NCI-H1105 (cell line): ENCODE results near the gene ZNF764.
"Not testable (repeated sequence)": the region's sequence is repeated elsewhere in the genome, so short reads cannot be mapped to it uniquely, and the experiment has no call there.

Experiments used
- DNase-seq: peaks from one replicate; lab custom pipeline; 2025; lab: John Stamatoyannopoulos, UW

ZNF764 gene

GRCh38 chr16:30557957-30558788 lies at the start of gene ZNF764:
Gene ZNF764 (minus strand): TSS chr16:30558374. CDS start chr16:30558182, 192 bp downstream.
- DNase-seq, result peak; percentile 95

- no peak for DNase-seq
Observed at GRCh38 chr16:30606004-30606403, 47.8 kb upstream of the ZNF764 start.

GRCh38 chr16:30605158-30605557 lies 47.0 kb upstream of the ZNF764 start:
- no peak for DNase-seq

GRCh38 chr16:30604316-30604947 lies 46.3 kb upstream of the ZNF764 start:
- DNase-seq, result no peak

GRCh38 chr16:30603945-30604315 lies 45.8 kb upstream of the ZNF764 start:
- DNase-seq, result no peak

GRCh38 chr16:30602616-30603277 lies 44.6 kb upstream of the ZNF764 start:
- DNase-seq, result no peak

- DNase-seq, result no peak
Observed at GRCh38 chr16:30601966-30602365, 43.8 kb upstream of the ZNF764 start.

GRCh38 chr16:30600929-30601328 lies 42.8 kb upstream of the ZNF764 start:
- no peak for DNase-seq

- DNase-seq, result no peak
Observed at GRCh38 chr16:30600215-30600614, 42.0 kb upstream of the ZNF764 start.

- no peak for DNase-seq
Observed at GRCh38 chr16:30592871-30593270, 34.7 kb upstream of the ZNF764 start.

GRCh38 chr16:30590869-30591268 lies 32.7 kb upstream of the ZNF764 start:
- not testable (repeated sequence) for DNase-seq

- DNase-seq, result not testable (repeated sequence)
Observed at GRCh38 chr16:30589582-30589981, 31.4 kb upstream of the ZNF764 start.

- no peak for DNase-seq
Observed at GRCh38 chr16:30588651-30589050, 30.5 kb upstream of the ZNF764 start.

- peak; percentile 97 for DNase-seq
Observed at GRCh38 chr16:30585400-30586191, 27.4 kb upstream of the ZNF764 start, which contains the start of gene ZNF785. Gene ZNF785 (minus strand): TSS chr16:30585697. CDS start chr16:30585611, 86 bp downstream.

- DNase-seq, result no peak
Observed at GRCh38 chr16:30585022-30585399, 26.8 kb upstream of the ZNF764 start.

GRCh38 chr16:30582611-30583340 lies 24.6 kb upstream of the ZNF764 start:
- DNase-seq, result no peak

GRCh38 chr16:30581457-30581856 lies 23.3 kb upstream of the ZNF764 start:
- no peak for DNase-seq

- no peak for DNase-seq
Observed at GRCh38 chr16:30574678-30575077, 16.5 kb upstream of the ZNF764 start.

GRCh38 chr16:30571445-30572322 lies 13.5 kb upstream of the ZNF764 start, which contains the start of gene ZNF688:
Gene ZNF688 (minus strand): TSS chr16:30571714. CDS start chr16:30571629, 85 bp downstream.
- DNase-seq, result peak; percentile 98
